HUDEP-2 (cell line): ENCODE measurements around the gene LIMA1.
A peak's percentile ranks its signal among the peaks of the same experiment; 100 is the strongest.
"Not testable (repeated sequence)": the region's sequence is repeated elsewhere in the genome, so short reads cannot be mapped to it uniquely, and the experiment has no call there.

Experiments
- DNase-seq, 76 experiments: peaks; one replicate each; lab custom pipeline; 2025; ENCODE audit not compliant: unreplicated experiment in 76 of 76; lab: John Stamatoyannopoulos, UW

The LIMA1 gene

GRCh38 chr12:50290692-50291091 is 7.4 kb upstream of the LIMA1 start:
- not testable (repeated sequence) for DNase-seq

GRCh38 chr12:50287271-50287670 is 4.0 kb upstream of the LIMA1 start:
- DNase-seq: no peak

GRCh38 chr12:50285253-50285652 is 1.9 kb upstream of the LIMA1 start:
- DNase-seq: no peak

DNA sequence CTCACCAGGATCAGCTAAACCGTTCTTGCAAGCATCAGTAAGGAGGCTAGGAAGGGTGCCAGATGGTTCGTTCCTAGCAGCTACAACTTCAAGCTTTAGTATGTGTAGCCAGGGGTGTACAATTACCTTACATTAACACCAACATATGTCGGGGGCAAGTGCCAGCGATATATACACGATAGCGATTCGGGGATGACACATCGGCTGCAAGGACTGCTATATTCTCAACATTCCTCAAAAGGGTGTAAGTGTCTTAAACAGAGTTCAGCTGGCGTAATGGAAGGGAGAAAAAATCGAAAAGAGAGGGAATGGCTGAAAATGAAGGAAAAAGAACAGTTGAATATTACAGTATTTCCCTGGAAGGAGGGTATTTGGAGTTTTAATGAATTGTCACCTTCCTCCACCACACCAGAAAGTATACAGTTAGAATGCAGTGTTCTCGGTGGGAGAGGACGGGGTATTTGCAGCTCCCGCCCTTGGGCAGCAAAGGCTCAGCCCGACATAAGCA is 545 bp downstream of the LIMA1 start:
- peak in 7 of 76 experiments; percentile 9 to 30 (median 16) for DNase-seq

DNA sequence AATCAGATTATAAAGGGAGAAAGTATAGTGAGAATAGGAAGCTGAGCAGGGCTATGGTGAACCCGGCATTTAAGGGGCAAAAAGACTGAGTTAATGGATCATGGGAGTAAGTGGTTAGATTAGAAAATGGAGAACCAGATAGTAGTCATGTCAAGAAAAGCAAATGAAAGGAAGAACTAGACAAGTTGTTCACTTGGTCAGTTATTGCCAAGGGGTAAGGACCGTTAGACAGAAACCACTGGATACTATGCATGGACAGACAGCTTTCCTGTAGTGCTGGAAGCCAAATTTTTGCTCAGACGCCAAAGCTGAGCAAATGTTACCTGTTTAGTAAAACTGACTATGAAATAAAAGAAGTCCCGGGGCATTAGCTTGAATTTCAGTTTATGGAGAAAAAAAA is 3.8 kb downstream of the LIMA1 start:
- DNase-seq: no peak

- no peak for DNase-seq
These were observed 6.2 kb downstream of the LIMA1 start for GRCh38 chr12:50276912-50277671.

GRCh38 chr12:50276068-50276467 is 7.3 kb downstream of the LIMA1 start:
- no peak for DNase-seq

GRCh38 chr12:50275556-50275955 is 7.8 kb downstream of the LIMA1 start:
- DNase-seq: peak in 41 of 76 experiments; percentile 5 to 64 (median 27)

- DNase-seq: not testable (repeated sequence)
These were observed 8.2 kb downstream of the LIMA1 start for GRCh38 chr12:50275127-50275526.

GRCh38 chr12:50271724-50272247 is 11.5 kb downstream of the LIMA1 start:
- DNase-seq: peak in 1 of 76 experiments; percentile 4

- no peak for DNase-seq
These were observed 14.8 kb downstream of the LIMA1 start for GRCh38 chr12:50268482-50268881.

DNA sequence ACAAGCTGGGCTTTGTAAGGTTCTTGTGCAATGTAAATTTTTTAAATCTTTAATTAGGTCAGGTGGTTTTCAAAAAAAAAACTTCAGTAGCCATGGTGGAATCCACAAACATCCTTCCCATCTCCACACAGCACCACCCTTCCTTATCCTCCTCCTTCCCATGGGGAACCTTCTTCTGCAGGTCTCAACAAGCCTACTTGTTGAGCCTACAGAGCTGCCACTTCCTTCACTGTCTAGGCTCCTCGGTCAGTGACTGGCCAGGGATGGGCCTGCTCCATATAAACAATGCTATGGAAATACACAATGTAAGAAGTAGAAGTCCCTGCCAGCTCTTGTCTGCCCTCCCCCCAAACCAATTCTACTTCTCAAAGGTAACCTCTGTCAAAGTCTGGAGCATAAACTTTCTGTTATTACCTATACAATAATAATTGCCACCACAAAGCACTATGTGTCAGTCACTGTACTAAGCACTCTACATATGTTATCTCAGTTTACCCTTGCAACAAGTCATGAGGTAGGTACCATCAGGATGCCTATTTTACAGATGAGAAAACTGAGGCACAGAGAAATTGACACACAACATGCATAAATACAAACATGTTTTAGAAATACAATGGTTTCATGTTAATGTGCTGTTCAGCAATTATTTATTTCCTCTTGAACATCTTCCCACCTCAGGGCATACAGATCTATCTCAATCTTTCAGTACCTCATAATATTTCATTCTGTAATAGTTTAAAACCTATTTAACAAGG is 17.4 kb downstream of the LIMA1 start:
- DNase-seq: no peak

DNA sequence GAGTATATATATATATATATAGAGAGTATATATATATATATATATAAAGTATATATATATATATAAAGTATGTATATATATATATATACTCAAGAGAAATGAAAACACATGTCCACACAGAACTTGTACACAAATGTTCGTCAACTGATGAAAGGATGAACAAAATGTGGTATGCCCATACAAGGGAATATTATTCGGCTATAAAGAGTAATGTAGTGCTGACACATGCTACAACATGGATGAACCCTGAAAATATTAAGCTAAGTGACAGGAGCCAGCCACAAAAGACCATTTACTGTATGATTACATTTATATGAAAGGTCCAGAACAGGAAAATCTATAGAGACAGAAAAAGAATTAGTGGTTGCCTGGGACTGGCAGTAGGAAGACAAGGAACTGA is 19.5 kb downstream of the LIMA1 start:
- no peak for DNase-seq

DNA sequence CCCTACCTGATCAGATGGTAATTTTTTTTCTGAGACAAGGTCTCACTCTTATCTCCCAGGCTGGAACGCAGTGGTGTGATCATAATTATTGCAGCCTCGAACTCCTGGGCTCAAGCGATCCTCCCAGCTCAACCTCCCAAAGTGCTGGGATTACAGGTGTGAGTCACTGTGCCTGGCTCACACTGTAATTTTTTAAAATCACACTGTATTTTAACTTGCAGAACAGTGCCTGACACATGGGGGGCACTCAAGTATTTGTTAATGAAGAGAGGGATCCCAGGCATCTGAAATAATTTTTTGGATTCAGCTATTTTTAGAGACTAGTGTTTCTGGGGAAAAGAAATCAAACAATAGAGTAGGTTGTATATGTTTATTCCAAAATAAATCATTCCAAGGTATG is 21.7 kb downstream of the LIMA1 start:
- no peak for DNase-seq

DNA sequence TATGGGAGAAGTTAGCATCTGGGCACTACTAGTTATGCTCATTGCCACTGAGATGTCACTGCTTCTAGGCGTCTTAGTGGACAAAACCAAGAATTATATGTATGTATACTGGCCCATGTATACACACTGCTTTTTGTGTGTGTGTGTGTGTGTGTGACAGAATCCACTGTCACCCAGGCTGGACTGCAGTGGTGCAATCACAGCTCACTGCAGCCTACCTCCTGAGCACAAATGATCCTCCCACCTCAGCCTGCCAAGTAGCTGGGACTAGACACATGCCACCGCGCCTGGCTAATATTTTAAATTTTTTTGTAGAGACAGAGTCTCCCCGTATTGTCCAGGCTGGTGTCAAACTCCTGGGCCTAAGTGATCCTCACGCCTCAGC is 25.2 kb downstream of the LIMA1 start:
- no peak for DNase-seq

DNA sequence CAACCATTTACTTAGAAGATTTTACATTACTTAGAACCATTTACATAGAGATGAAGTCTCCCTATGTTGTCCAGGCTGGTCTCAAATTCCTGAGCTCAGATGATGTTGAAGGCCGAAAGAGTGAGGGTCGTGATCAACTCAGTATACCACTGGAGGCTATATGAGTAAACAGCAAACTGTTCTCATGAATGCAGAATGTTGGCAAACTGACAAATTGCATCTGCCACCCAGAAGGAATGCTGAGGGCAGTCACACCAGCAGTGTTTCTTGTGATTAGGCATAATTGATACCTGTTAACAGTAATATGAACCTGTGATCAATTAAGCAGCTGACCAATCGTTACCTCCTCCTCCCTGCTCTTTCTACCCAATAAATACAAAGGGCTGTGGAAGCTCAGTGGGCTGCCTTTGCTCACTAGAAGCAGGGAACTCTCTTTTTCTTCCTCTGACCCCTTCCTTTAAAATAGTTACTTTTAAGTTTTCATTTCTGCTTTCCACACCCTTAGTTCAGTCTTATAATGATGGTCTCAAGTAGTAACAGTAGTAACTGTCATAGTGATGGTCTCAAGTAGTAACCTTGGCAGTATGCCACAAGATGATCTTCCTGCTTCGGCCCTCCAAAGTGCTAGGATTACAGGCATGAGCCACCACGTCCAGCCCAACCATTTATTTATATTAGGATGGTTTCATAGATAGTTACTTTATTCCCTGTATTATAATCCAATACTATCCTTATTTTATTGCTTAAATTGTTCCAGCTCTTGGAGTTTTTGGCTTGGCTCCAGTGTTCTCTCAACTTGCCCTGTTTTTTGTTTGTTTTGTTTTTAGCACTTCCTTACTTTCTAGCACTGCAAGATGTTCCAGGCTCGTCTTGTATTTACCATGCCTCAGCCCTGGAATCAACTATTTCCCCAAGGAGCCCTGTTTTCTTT is 25.8 kb downstream of the LIMA1 start:
- DNase-seq: no peak

DNA sequence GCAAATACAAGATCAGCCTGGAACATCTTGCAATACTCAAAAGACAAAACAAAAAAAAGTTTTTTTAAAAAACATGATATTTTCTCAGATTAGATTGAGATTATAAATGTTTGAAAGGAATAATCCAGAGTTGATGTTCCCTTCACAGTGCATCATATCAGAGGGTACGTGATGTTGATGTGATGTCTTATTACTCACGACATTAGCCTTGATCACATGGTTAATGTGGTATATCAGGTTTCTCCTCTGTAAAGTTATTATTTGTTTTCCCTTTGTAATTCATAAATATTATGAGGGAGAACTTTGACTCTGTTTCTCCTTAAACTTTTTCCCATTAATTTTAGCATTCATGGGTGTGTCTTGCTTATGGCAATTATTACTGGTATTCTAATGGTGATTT is 26.6 kb downstream of the LIMA1 start:
- no peak for DNase-seq

DNA sequence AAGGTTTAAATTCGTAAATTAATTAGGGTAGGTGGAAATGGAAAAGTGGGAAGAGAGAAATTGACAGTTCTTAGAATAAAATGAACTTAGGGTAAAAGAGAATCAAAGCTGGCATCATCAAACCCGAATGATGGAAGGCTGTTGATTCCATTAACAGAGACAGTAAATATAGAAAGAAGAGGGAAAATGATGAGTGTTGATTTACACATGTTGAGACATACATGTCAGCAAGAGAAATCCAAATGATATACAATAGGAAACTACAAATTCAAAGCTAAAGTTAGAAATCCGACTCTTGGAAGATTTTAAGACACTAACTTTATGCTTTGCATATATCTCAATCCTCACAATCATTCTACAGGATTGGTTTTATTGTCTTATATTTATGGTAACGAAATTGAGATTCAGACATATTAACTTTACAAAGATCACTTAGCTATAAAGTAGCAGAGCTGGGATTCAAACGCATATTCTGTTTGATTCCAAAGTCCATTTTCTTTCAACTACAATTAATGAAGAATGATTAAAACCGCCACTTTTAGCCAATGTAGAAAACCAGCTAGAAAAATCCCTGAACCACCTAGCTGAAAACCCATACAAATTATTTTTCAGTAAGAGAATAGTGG is 30.2 kb downstream of the LIMA1 start:
- no peak for DNase-seq

- no peak for DNase-seq
These were observed 31.6 kb downstream of the LIMA1 start for GRCh38 chr12:50251619-50252252.
